SK-N-SH (cell line): ENCODE measurements around the gene DSG4. TPM values are rescaled to one million over a fixed set of nuclear protein-coding genes. Genes with fewer than 3 reads are reported as not detected.

Experiments
- CTCF ChIA-PET: fragments of 300-600, 350-600 bp; formaldehyde crosslinking; extraction: SDS; loops from one replicate; lab custom pipeline; 2021; lab: Yijun Ruan, JAX
- POLR2A ChIA-PET: fragments of 350-600 bp; sonication (Branson Sonifier 250); formaldehyde crosslinking; extraction: SDS; loops from one replicate; lab custom pipeline; 2020; ENCODE audit warnings: antibody characterized with exemption, inconsistent platforms; lab: Yijun Ruan, JAX
- DNase-seq: peaks from one replicate; pipeline ENCODE4 v3.0.0; 2012
- H2AFZ ChIP-seq: fragments of 200-600 bp; sonication (generic); 2 replicates; pipeline ENCODE4 v1.8.1; 2016; ENCODE audit warnings: antibody characterized with exemption, mild to moderate bottlenecking, low read depth
- H3F3A ChIP-seq: fragments of 200-600 bp; sonication (generic); replicated peaks from 2 replicates; pipeline ENCODE3; 2016; ENCODE audit warnings: antibody characterized with exemption, mild to moderate bottlenecking; ENCODE audit not compliant: insufficient read depth
- H3K27ac ChIP-seq, 2 experiments: fragments of 200-500 bp in 1 of 2; fragments of 200-600 bp in 1 of 2; sonication (Bioruptor generic) in 1 of 2; sonication (generic), shearing (Covaris generic) in 1 of 2; 2 replicates each; pipeline versions ENCODE4 v1.5.1 to v1.6.1; 2014 to 2016; ENCODE audit warnings: low read depth in 2 of 2, inconsistent platforms in 1 of 2, low read length in 1 of 2, mild to moderate bottlenecking in 1 of 2, mixed read lengths in 1 of 2
- H3K27me3 ChIP-seq: fragments of 200-600 bp; sonication (generic), shearing (Covaris generic); 2 replicates; pipeline ENCODE4 v1.6.1; 2016; ENCODE audit warnings: mixed run types; ENCODE audit not compliant: insufficient read depth
- H3K36me3 ChIP-seq, 2 experiments: fragments of 200-500 bp in 1 of 2; fragments of 200-600 bp in 1 of 2; sonication (Bioruptor generic) in 1 of 2; sonication (generic) in 1 of 2; replicated peaks in 1 of 2; 2 replicates each; pipeline versions ENCODE3 to v1.5.1; 2014 to 2016; ENCODE audit warnings: low read length in 1 of 2, mild to moderate bottlenecking in 1 of 2; ENCODE audit not compliant: insufficient read depth in 2 of 2, control insufficient read depth in 1 of 2
- H3K4me1 ChIP-seq, 2 experiments: fragments of 200-500 bp in 1 of 2; fragments of 200-600 bp in 1 of 2; sonication (Bioruptor generic) in 1 of 2; sonication (generic), shearing (Covaris generic) in 1 of 2; 2 replicates each; pipeline versions ENCODE4 v1.5.1 to v1.6.1; 2014 to 2016; ENCODE audit warnings: low read depth in 1 of 2, low read length in 1 of 2, mixed run types in 1 of 2; ENCODE audit not compliant: insufficient read depth in 2 of 2, control insufficient read depth in 1 of 2
- H3K4me2 ChIP-seq: fragments of 200-600 bp; sonication (generic), shearing (Covaris generic); 2 replicates; pipeline ENCODE4 v1.6.1; 2017; ENCODE audit warnings: mixed run types
- H3K4me3 ChIP-seq, 2 experiments: fragments of 200-500 bp in 1 of 2; fragments of 200-600 bp in 1 of 2; sonication (Bioruptor generic) in 1 of 2; sonication (generic), shearing (Covaris generic) in 1 of 2; 2 replicates each; pipeline versions ENCODE4 v1.5.1 to v1.8.1; 2014 to 2016; ENCODE audit warnings: low read depth in 2 of 2, inconsistent platforms in 1 of 2, low read length in 1 of 2, mild to moderate bottlenecking in 1 of 2, mixed read lengths in 1 of 2, moderate library complexity in 1 of 2
- H3K79me2 ChIP-seq: fragments of 200-600 bp; sonication (generic); 2 replicates; pipeline ENCODE4 v1.8.1; 2017; ENCODE audit warnings: mild to moderate bottlenecking; ENCODE audit not compliant: insufficient read depth
- H3K9ac ChIP-seq: fragments of 200-600 bp; sonication (generic); 2 replicates; pipeline ENCODE4 v1.6.1; 2017; ENCODE audit warnings: mixed run types
- H3K9me2 ChIP-seq: fragments of 200-600 bp; sonication (generic); 2 replicates; pipeline ENCODE4 v1.6.1; 2017; ENCODE audit warnings: mixed run types
- H3K9me3 ChIP-seq: fragments of 200-600 bp; sonication (generic); 2 replicates; pipeline ENCODE4 v1.6.1; 2017; ENCODE audit warnings: mixed run types, mild to moderate bottlenecking, moderate library complexity
- H4K20me1 ChIP-seq: fragments of 200-600 bp; sonication (generic); 2 replicates; pipeline ENCODE4 v1.6.1; 2017; ENCODE audit warnings: mild to moderate bottlenecking, mixed run types; ENCODE audit not compliant: insufficient read depth
- CHD2 ChIP-seq: fragments of 150-350 bp; IDR thresholded peaks from 2 replicates; pipeline ENCODE4 v1.6.1; 2018; ENCODE audit warnings: low read length; ENCODE audit not compliant: partially characterized antibody
- EZH2phosphoT487 ChIP-seq: fragments of 200-600 bp; sonication (generic); IDR thresholded peaks from 2 replicates; pipeline ENCODE4 v1.6.1; 2017; ENCODE audit warnings: low read depth, mixed run types, mild to moderate bottlenecking, antibody characterized with exemption, moderate library complexity, borderline replicate concordance
- FOXM1 ChIP-seq: IDR thresholded peaks from 2 replicates; pipeline ENCODE4 v1.4.0; 2012; ENCODE audit warnings: low read depth, mild to moderate bottlenecking
- GABPA ChIP-seq: IDR thresholded peaks from 2 replicates; pipeline ENCODE4 v1.4.0; 2012; ENCODE audit warnings: low read depth, mild to moderate bottlenecking
- GATA2 ChIP-seq: sonication (generic); formaldehyde crosslinking; IDR thresholded peaks from 2 replicates; pipeline ENCODE4 v1.5.0; 2020; ENCODE audit warnings: mild to moderate bottlenecking, missing genetic modification reagents
- JUND ChIP-seq: IDR thresholded peaks from 2 replicates; pipeline ENCODE4 v1.4.0; 2012
- MAX ChIP-seq: IDR thresholded peaks from 2 replicates; pipeline ENCODE4 v1.4.0; 2012; ENCODE audit warnings: low read depth
- MXI1 ChIP-seq: IDR thresholded peaks from 2 replicates; pipeline ENCODE4 v1.6.1; 2012; ENCODE audit warnings: mild to moderate bottlenecking, low read depth, low read length, improper control_type of control experiment
- NRF1 ChIP-seq: IDR thresholded peaks from 2 replicates; pipeline ENCODE4 v1.6.1; 2012; ENCODE audit warnings: low read depth, mild to moderate bottlenecking, low read length
- RAD21 ChIP-seq: IDR thresholded peaks from 2 replicates; pipeline ENCODE4 v1.6.1; 2012; ENCODE audit warnings: mild to moderate bottlenecking, low read length
- RCOR1 ChIP-seq: fragments of 150-350 bp; IDR thresholded peaks from 2 replicates; pipeline ENCODE4 v1.6.1; 2017; ENCODE audit warnings: antibody characterized with exemption, low read length
- SIN3A ChIP-seq: IDR thresholded peaks from 2 replicates; pipeline ENCODE4 v1.6.1; 2012; ENCODE audit warnings: low read depth, mild to moderate bottlenecking, low read length, moderate library complexity, borderline replicate concordance
- SMC3 ChIP-seq: IDR thresholded peaks from 2 replicates; pipeline ENCODE4 v1.6.1; 2012; ENCODE audit warnings: low read depth, low read length, improper control_type of control experiment
- TCF12 ChIP-seq: IDR thresholded peaks from 2 replicates; pipeline ENCODE4 v1.4.0; 2012
- USF1 ChIP-seq: IDR thresholded peaks from 2 replicates; pipeline ENCODE4 v1.4.0; 2012; ENCODE audit warnings: low read depth, borderline replicate concordance
- ZBTB33 ChIP-seq: IDR thresholded peaks from 2 replicates; pipeline ENCODE4 v1.4.0; 2012; ENCODE audit warnings: low read depth, borderline replicate concordance
- WGBS: methylation state at CpG from one replicate; pipeline ENCODE4 v1.1.6; 2017; ENCODE audit warnings: low lambda C conversion rate; 5-methylcytosine and 5-hydroxymethylcytosine counted together
- polyA plus RNA-seq, 3 experiments: library from polyadenylated mRNA; depleted of rRNA; stranded (reverse); fragments of >200 nt; gene quantifications; 2 replicates each; pipeline ENCODE4 v1.2.3, GENCODE V29; 2012
- TF ChIP-seq, protein P1 (sequence below): fragments of 150-350 bp; IDR thresholded peaks from 2 replicates; pipeline ENCODE4 v1.6.1; 2016; ENCODE audit warnings: mild to moderate bottlenecking, low read depth, low read length
- TF ChIP-seq, protein P2 (sequence below): fragments of 150-350 bp; IDR thresholded peaks from 2 replicates; pipeline ENCODE4 v1.6.1; 2017; ENCODE audit warnings: antibody characterized with exemption, low read length, low read depth, borderline replicate concordance
- TF ChIP-seq, protein P3 (sequence below): fragments of 200-600 bp; sonication (generic); IDR thresholded peaks from 2 replicates; pipeline ENCODE4 v1.6.1; 2017; ENCODE audit warnings: antibody characterized with exemption, mild to moderate bottlenecking, moderate library complexity

Gene DSG4
- polyA plus RNA-seq, 1 of the 3 experiments (the other 2 are of a cell fraction), result not detected

- no peaks in the 10 kb centered on the region for H3F3A ChIP-seq
- H3K27ac ChIP-seq, result no peak overlapping the region
- POLR2A ChIA-PET, result no interaction called here
- H2AFZ ChIP-seq, result no peak overlapping the region
- H3K9ac ChIP-seq, result no peak overlapping the region
- CTCF ChIA-PET, result interaction anchor here (1.0 kb wide), 1 partner anchor 217 kb away, joined by 3 read pairs; no protein-coding TSS in a partner anchor
- no peak for DNase-seq
- no peaks in the 10 kb centered on the region for H4K20me1 ChIP-seq
- H3K9me2 ChIP-seq, result no peaks in the 10 kb centered on the region
- no peak for TF ChIP-seq SMC3
- TF ChIP-seq MXI1, result no peak
- TF ChIP-seq FOXM1, result no peak
- TF ChIP-seq EZH2phosphoT487, result no peak
- no peak for TF ChIP-seq SIN3A
- TF ChIP-seq RAD21, result no peak
- TF ChIP-seq CHD2, result no peak
- TF ChIP-seq, protein P1, sequence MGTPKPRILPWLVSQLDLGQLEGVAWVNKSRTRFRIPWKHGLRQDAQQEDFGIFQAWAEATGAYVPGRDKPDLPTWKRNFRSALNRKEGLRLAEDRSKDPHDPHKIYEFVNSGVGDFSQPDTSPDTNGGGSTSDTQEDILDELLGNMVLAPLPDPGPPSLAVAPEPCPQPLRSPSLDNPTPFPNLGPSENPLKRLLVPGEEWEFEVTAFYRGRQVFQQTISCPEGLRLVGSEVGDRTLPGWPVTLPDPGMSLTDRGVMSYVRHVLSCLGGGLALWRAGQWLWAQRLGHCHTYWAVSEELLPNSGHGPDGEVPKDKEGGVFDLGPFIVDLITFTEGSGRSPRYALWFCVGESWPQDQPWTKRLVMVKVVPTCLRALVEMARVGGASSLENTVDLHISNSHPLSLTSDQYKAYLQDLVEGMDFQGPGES, result no peak
- no peak for TF ChIP-seq RCOR1
- TF ChIP-seq GATA2 (CRISPR knock-in tag), result no peak
- TF ChIP-seq JUND, result no peak
- TF ChIP-seq GABPA, result no peak
- TF ChIP-seq NRF1, result no peak
- no peak for TF ChIP-seq TCF12
- TF ChIP-seq MAX, result no peak
- TF ChIP-seq ZBTB33, result no peak
- TF ChIP-seq USF1, result no peak
- TF ChIP-seq, protein P2, sequence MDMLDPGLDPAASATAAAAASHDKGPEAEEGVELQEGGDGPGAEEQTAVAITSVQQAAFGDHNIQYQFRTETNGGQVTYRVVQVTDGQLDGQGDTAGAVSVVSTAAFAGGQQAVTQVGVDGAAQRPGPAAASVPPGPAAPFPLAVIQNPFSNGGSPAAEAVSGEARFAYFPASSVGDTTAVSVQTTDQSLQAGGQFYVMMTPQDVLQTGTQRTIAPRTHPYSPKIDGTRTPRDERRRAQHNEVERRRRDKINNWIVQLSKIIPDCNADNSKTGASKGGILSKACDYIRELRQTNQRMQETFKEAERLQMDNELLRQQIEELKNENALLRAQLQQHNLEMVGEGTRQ, result no peak
- TF ChIP-seq, protein P3, sequence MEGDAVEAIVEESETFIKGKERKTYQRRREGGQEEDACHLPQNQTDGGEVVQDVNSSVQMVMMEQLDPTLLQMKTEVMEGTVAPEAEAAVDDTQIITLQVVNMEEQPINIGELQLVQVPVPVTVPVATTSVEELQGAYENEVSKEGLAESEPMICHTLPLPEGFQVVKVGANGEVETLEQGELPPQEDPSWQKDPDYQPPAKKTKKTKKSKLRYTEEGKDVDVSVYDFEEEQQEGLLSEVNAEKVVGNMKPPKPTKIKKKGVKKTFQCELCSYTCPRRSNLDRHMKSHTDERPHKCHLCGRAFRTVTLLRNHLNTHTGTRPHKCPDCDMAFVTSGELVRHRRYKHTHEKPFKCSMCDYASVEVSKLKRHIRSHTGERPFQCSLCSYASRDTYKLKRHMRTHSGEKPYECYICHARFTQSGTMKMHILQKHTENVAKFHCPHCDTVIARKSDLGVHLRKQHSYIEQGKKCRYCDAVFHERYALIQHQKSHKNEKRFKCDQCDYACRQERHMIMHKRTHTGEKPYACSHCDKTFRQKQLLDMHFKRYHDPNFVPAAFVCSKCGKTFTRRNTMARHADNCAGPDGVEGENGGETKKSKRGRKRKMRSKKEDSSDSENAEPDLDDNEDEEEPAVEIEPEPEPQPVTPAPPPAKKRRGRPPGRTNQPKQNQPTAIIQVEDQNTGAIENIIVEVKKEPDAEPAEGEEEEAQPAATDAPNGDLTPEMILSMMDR, result no peak
- H3K4me2 ChIP-seq, result no peak overlapping the region
- no peaks in the 10 kb centered on the region for H3K36me3 ChIP-seq
- no peaks in the 10 kb centered on the region; the same call in 1 of the 2 replicates for H3K27me3 ChIP-seq
- WGBS, result 13% methylated on average over 1 of the region's 1 CpG
- no peaks in the 10 kb centered on the region for H3K79me2 ChIP-seq
- no peak overlapping the region for H3K4me3 ChIP-seq
- no peaks in the 10 kb centered on the region for H3K4me1 ChIP-seq
- no peaks in the 10 kb centered on the region for H3K9me3 ChIP-seq
These were observed 54.0 kb downstream of the DSG4 start for GRCh38 chr18:31430554-31430953.
